ENCODE data around the gene COL18A1.

DNA sequence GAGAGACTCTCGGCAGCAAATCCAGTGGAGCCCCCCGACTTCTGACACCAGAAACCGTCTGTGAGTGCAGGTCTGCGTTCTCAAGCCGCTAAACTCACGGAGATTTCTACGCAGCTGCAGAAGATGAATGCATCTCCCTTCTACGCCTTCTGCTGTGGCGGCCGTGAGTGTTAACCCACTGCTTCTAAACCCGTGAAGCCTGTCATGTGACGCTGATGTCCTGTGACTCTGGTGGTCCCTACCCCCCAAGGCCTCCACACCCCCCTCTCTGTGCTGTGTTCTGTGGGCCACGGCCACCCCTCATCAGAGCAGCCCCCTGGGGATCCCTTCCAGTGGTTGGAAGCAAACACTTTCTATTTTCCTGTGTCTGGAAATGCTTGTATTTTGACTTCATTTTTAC is 33.9 kb upstream of the COL18A1 start:
- TF ChIP-seq POLR2A (IDR thresholded peaks at IDR 0.05; ENCODE audit: low read length) (no peak), GATA1 (IDR thresholded peaks at IDR 0.05; ENCODE audit: low read depth, low read length) (no peak)

Data from erythroblast (primary cell).